NOMO-1 treated with DMSO at 0.1 percent for 48 hours (cell line): Measurements from ENCODE around the gene FAM83G.

Experiments used
- DNase-seq: peaks from one replicate; lab custom pipeline; 2025; ENCODE audit not compliant: unreplicated experiment; lab: John Stamatoyannopoulos, UW

Gene FAM83G

DNA sequence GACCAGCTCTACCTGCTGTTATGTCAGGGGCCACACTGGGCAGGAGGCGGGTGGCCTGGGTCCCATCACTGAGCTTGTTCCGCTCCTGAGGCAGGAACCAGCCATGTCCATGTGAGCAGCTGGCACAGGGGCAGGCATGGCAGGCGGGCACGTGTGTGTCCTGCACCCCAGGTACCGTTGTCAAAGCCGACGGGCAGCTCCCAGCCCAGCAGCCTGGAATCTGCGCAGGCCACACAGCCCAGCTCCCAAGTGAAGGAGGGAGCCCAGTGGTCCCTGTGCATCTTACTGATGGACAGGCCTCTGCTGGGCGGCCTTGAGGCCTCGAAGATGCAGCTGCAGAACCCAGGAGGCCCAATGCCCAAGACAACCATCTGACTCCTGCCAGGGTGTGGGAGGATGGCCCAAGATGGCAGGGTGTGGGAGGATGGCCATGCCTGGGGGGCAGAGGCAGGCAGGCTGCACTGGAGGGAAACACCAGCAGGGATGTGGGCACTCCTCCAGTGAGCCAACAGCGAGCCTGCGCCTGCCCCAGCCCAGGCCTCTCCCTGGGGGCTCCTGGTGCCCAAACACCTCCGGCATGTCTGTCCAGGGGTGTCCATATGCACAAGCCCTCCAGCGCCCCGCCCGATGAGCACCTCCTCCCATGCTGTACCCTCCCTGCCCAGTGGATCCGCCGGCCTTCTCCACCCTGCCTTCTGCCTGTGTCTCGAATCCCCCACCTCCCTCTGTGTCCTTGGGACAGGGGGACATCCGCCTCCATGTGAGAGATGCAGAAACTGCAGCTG, 12.8 kb downstream of the FAM83G start:
- no peak for DNase-seq

DNA sequence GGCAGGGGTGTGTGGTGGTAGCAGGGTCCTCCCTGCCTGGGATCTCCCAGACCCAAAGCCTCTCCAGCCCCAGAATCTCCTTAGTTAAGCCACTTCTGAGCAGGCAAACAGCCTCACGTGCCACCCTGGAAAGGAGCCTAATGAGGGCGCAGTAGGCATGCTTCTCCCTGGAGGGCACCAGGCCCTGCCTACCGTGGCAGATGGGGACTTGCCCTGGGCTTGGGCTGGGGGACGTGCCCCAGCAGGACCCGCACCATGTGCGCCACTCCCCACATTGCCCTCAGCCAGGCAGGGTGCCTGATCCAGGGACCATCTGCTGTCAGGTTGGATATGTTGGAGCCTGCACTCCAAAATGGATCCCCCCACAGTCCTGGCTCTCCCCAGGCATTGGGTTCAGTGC, 14.2 kb downstream of the FAM83G start:
- DNase-seq: no peak

DNA sequence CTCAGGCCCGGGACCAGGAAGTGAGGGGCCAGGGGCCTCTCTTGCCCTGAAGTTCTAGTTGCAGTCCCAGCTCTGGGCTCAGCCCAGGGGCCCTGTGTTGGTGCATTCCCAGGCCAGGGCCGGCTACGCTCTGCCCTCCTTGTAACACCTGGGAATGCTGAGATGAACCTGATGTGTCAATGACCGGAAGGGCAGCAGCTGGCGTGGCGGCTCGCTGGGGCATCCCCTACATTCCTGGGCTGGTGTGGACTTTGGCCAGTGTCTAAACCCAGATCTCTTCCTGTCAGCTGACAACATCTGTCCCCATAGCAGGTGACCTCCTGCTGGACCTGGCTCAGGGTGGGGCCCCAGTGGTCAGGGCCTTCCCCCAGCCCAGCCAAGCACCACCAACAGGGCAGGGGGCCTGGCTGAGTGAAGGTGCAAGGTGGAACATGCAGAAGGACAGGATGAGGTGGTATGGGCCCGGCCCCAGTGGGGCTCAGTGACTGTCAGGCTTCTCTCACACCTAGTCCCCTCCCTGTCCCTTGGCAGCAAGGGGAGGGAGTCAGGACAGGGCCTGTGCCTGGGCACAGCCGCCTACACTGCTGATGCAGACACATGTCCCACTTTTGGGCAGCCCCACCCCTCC, 15.9 kb downstream of the FAM83G start:
- DNase-seq: no peak

DNA sequence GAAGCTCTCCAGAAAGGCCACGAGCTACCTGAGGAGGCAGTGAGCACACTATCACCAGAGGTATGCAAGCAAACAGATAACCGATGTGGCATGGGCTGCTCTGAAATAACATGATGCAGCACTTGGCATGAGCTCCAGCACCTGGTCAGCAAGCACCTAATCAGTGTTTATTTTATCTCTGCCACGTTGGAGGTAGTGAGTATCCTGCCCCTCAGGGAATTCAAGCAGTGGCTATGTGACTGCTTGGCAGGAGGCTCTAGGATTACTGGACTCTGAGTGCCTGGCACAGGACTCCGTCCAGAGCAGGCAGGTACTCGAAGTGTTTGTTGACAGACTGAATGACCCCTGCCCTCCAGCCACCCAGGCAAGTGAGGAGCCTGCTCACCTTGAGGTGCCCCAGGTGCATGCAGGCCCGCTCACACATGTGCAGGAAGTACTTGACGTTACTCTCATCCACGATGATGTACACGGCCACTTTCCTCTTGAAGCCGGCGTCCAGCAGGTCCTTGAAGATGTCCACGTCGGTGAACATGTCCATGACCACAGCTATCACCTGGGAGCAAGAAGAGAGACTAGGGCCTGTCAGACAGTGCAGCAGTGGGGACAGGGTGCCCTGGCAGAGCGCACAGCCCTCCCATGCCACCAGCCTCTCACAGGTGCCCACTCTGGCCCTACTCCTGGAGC, 16.6 kb downstream of the FAM83G start:
- DNase-seq: no peak

DNA sequence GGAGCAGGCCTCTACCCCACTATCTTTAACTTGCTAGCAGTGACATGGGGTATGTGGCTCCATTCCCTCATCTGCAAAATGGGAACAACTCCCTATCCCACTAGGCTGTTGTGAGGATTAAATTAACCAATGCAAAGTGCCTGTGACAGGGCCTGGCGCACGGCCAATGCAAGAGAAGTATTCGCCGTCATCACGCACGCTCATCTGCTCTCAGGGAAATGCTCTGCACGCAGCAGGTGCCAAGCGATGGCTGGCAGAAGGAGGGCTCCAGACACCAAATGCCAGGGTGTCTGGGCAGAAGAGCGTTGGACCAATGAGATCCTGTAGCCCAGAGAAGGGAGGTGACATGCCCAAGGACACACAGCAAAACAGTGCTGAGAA, 17.3 kb downstream of the FAM83G start:
- no peak for DNase-seq

DNA sequence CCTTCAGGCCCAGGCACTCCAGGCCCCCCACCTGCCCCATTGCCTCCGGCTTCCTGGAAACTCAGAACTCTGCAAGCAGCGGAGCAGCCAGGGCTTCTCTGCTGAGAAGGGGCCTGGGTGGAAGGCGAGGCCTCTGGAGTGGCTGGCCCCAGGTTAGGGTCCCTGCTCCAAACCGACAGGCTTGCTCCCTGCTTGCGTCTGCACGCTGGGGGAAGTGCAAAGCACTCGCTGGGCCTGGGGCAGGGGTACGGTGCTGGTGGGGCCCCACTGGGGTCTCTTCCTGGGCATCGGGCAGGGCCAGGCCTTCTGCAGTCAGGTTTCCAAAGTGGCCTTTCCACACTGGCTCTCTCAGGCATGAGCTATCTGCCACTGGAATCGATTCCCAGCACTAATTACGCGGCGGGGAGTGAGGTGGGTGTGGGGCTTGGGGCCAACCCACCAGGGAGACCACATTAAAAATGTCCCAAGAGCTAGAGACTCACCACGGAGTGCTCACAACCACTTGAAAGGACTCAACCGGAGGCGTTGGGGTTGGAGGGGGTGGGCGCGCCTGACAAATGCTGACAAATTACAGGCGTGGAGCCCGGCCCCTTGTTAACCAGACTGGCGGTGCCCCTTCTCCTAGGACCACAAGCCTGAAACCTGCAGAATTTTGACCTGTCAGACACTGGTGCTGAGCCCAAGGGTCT, 17.9 kb downstream of the FAM83G start:
- DNase-seq: no peak

DNA sequence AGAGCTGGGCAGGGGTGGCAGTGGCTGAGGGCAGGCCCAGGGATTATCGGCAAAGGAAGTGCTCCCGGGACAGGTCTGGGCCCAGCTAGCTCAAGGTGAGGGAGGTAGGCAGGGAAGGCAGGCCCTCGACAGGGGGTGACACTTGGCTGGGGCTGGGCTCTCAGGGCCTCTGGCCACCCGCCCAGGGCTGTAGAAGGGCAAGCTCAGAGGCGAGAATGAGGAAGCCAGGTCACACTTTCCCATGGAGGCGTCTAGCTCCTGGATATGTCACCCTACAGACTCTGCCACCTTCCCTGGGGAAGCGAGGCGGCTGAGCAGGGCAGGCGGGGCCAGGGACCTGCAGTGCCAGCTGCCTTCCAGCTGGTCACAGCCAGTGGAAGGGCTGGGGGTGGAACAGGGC, 19.1 kb downstream of the FAM83G start:
- no peak for DNase-seq

DNA sequence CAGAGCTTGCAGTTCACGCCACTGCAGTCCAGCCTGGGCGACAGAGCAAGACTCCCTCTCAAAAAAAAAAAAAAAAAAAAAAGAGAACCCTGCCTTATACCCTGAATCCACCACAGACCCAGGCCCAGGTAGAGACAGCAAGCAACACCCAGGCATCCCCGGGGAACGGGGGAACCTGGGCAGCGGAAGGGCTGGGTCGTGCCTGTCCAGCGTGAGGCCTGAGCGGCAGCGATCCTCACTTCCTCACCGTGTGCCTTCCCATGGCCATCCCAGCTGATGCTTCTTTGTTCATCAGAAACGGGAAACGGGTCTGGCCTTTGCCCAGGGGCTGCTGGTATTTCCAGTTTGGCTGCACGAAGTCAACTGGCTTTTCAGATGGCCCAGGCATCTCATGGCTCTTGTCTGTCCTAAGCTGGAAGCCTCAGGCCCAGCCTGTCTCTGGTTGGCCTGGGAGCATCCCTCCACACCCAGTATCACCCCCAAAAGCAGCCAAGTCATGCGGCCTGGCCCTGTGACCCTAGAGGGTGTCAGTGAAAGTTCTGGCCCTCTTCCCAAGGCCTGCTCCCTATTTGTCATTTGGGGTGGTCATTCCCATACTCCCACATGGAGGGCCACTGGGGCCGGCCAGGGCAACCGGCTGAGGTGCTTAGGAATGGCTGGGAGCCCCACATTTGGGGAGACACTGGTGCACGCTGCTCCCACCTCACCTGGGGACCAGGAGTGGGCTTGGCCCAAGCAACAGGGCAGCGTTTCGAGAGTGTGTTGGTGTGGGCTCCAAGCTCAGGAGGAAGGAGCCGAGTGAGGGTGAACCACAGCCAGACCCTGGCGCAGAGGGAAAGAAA, 20.1 kb downstream of the FAM83G start:
- DNase-seq: no peak

DNA sequence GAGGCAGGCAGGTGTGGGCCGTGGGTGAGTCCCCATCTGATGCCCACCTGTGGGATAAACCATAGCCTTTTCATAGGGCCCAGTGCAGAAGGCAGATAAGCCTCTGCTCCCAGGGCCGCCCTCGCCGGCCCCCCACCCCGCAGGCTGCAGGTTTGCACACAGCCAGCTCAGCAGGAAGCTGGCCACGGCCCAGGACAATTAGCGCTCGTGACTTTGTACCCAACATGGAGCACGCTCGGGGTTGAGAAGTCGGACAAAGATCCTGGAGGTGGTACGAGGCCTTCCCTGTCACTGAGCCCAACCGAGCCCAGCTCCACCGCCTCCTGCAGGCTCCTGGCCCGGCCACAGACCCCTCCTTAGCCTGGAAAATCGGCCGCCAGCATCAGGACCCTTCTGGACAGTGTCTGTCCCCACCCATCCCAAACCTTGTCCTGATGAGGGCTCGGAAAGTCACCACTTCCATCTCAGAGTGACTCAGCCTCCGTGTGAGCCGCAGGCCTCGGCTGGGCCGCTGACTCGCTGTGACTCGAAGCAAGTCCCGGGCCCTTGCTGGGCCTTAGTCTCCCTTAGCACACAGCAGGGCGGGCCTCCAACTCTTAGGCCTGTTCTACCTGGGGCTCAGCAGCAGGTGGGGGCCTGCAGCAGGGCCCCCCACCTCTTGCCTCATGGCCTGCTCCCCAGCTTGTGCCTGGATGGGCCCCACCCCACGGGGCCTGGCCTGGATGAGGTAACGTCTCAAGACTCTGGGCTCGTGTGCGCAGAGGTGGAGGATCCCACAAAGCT, 22.7 kb downstream of the FAM83G start:
- no peak for DNase-seq

DNA sequence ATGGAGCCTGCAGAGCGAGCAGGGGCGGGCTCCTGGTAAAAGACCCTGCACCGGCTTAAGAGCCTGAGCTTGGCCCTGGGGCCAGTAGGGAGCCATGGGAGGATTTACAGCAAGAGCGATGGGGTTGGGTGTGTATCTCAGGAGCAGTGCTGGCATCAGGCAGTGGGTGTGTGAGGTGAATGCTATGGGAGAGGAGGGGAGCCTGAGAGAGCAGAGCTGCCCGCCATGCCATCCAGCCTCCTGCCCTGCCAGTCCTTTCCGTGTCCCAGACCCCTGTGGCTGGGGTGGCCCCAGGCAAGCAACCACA, 23.3 kb downstream of the FAM83G start:
- no peak for DNase-seq

DNA sequence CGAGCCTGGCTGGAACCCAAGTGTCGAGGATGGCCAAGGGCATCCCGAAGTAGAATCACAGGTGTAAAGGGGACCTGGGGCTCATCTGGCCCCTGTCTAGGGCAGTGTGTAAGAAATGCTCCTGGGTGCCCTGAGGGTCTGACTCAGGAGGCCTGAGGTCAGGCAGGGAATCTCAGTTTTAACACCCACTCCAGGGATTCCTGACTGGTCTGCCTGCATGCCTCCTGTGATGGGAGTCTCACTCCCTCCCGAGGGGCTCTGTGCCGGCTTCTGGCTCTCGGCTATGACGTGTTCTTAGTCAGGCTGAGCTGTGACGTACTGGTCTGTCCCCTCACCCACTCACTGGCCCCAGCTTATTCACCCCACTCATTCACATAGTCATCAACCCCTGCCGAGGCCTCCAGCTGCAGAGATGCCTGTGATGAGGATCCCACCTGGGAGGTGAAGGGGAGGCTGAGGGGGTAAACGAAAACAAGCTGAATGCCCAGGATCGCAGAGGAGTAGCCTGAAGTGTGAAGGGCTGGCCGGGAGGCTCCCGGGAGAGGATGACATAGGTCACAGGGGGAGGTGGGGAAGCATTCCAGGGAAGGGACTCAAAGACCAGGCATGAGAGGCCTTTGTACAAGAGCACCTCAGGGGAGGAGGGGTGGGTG, 23.8 kb downstream of the FAM83G start:
- DNase-seq: no peak

DNA sequence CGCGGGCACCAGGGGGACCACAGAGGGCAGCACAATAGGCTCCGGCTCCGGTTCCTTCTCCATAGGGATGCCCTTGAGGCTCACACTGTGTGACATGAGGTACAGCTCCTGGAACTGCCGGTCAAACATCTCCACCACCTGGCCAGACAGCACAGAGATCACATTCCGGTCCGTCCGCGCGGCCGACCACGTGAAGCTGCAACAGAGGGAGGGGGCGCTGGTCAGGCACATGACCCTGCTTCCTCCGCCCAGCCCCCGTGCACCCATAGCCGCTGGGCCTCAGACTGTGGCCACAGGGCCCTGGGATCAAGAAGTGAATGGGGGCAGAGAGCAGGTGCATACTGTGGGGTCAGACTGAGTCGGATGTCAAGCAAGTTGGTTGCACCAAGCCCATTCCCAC, 25.9 kb downstream of the FAM83G start:
- DNase-seq: no peak

DNA sequence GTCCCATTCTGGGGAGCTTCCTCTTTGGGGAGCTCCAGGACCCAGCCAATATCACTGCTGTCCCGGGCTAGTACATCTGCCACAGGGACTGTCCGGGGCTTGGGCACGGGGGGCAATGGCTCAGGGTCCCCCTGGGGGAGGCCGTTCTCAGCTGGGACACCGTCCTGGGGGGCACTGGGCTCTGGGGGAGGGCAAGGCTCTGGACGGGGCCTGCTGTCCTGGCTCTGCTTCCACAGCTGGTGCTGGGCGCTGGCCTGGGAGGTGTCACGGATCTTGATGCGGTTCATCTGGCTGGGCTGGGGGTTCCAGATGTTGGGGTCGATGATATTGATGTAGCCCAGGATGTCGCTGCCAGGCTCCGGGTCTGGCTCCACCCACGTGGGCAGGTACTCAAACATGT, 26.5 kb downstream of the FAM83G start:
- no peak for DNase-seq

DNA sequence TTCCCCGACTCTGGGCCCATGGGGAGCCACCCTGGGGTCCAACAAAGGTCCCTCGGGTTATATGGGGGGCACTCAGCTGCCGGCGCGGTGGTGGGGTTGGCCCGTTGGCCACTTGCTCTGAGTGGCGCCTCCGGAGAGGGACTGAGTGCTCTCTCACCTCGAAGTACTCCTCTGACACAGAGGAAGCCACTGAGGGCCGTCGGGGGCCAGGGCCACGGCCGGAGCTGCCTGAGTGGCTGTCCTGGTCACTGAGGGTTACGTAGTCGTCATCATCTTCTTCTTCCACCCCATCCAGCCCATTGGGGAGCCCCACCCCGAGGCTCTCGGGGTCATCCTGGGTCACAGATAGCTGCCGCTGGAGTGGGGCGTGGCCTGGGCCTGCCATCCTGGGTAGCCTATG, 26.9 kb downstream of the FAM83G start:
- no peak for DNase-seq

DNA sequence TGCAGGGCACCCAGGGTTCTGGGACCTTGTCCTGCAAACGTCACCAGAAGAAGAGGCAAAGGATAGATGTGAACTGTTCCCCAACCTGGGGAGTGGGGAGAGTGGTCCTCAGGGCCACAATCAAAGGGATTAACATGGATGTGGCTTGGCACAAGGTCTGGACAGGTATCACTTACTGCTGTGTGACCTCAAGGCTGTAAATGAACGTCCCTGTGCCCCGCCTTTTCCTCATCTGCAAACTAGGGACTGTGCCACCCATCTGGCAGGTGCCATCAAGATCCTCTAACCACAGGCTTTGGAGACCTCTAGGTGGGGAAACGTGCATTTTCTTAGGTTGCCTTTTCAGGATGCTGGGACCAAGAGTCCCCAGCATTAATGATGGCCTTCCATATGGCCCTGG, 27.5 kb downstream of the FAM83G start:
- no peak for DNase-seq

DNA sequence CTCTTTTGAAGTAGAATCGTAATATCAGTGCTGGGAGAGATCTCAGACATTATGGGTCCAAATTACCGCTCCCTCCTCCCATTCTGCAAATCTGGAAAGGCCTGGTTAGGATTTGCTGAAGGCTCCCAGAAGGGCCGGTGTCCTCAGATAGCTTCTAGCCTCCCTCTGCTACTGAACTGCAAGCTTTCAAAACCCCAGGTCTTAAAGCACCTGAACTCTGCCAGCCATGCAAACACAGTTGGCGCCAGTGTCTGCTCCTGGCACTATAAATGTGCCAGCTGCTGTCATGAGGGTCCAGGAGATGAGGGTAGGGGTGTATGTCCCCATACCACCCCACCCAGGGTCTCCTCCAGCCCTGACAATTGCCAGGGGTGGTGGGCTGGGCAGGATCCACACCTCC, 28.4 kb downstream of the FAM83G start:
- DNase-seq: no peak

DNA sequence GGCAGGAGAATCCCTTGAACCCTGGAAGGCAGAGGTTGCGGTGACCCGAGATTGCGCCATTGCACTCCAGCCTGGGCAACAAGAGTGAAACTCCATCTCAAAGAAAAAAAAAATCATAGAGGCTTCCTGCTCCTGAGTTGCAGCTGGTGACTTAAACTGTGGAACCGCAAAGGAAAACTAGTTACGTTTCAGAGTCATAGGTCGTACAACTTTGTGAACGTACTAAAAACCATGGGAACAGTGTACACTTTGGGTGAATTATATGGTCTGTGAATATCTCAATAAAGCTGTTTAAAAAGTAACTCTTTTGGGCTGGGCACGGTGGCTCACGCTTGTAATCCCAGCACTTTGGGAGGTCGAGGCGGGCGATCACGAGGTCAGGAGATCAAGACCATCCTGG, 29.0 kb downstream of the FAM83G start:
- no peak for DNase-seq

DNA sequence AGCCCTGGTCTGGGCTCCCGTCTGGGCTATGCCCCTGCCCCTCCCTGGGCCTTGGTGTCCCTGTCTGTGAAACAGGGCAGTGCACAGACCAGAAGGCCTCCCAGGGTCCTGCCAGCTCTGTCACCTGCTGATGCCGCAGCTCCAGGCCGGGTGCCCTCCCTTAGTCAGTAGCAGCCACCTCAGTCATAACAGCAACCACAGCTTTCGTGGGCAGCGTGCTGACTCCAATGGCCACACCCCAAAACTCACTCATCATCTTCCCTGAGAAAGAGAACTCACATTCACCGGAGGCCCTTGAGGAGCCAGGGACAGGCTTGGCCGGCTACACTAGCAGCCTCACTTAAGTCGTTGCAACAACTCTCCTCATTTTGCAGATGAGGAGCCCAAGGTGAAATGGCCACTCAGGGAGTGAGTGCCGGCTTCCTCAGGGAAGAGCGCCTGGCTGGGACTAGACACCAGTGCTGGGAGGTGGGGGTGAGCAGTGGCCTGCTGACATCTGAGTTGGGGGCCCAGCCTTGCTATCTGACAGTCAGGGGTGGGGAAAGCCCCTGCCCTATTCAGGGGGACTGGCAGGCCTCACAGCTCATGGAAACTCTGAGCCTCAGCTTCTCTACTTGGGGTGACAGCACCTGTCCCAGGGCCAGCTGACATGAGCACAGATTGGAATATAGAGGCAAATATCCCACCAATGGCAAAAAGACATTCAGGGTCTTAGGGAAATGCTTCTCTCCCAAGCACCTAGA, 30.0 kb downstream of the FAM83G start:
- no peak for DNase-seq

DNA sequence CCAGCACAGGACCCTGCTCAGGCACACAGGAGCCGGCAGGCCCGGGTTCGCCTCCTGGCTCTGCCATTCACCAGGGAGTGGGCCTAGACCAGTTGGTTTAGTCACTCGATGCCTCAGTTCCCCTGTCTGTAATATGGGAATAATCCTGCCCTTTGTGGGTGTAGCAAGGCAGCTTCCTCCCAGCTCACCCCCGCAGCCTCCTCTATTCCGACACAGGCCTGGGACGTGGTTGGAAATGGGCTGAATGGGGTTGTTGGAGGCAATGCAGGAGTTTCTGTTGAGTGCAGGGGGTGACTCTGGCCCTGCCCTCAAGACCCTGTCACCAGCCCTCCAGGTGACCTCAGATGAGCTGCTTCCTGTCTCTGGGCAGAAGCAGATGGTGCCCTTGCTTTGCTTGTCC, 32.8 kb downstream of the FAM83G start:
- DNase-seq: no peak
